ENCODE measurements around the gene CA10. TPM values are rescaled to one million over a fixed set of nuclear protein-coding genes. Genes with fewer than 3 reads are reported as not detected.

Gene CA10
- not detected in 2 replicates for total RNA-seq

GRCh38 chr17:52158450-52159042 lies at the start of gene CA10:
Gene CA10, minus strand, starts transcription at chr17:52158714.

